IMR-90 (cell line): ENCODE results near the gene SHOX. TPM values are rescaled to one million over a fixed set of nuclear protein-coding genes. Genes with fewer than 3 reads are reported as not detected.

Source experiments
- ATAC-seq: fragments of 200-7000 bp; cut with Tn5 transposase; 2 replicates; pipeline ENCODE4 v1.9.1; 2020; ENCODE audit warnings: low read depth, mild to moderate bottlenecking, moderate library complexity
- BruUV-seq: library from RNA; stranded (reverse); fragments of 400-500 nt; replicated peaks from 2 replicates; lab custom pipeline; 2021; lab: Mats Ljungman, UMichigan
- CTCF ChIA-PET: fragments of 300-600 bp; formaldehyde crosslinking; extraction: SDS; loops from one replicate; lab custom pipeline; 2021; ENCODE audit warnings: antibody characterized with exemption; lab: Yijun Ruan, JAX
- POLR2A ChIA-PET: fragments of 300-600 bp; sonication (Branson Sonifier 250); formaldehyde crosslinking; loops from one replicate; lab custom pipeline; 2022; ENCODE audit warnings: antibody characterized with exemption; ENCODE audit not compliant: unreplicated experiment; lab: Charles Lee
- DNase-seq: peaks from one replicate; pipeline ENCODE4 v3.0.0; 2013
- H2AFZ ChIP-seq: replicated peaks from 2 replicates; pipeline ENCODE3; 2013; ENCODE audit warnings: low read length, mild to moderate bottlenecking; ENCODE audit not compliant: poor library complexity
- H2AK5ac ChIP-seq: 2 replicates; pipeline ENCODE4 v1.6.1; 2013; ENCODE audit warnings: low read depth, low read length, inconsistent platforms
- H2AK9ac ChIP-seq: replicated peaks from 2 replicates; pipeline ENCODE3; 2013; ENCODE audit warnings: mild to moderate bottlenecking, low read depth, low read length, moderate library complexity; ENCODE audit not compliant: poor library complexity
- H2BK120ac ChIP-seq: 2 replicates; pipeline ENCODE4 v1.6.1; 2013; ENCODE audit warnings: low read depth, low read length, inconsistent platforms
- H2BK15ac ChIP-seq: 3 replicates; pipeline ENCODE4 v1.6.1; 2013; ENCODE audit warnings: low read depth, low read length, inconsistent platforms
- H2BK20ac ChIP-seq: 2 replicates; pipeline ENCODE4 v1.6.1; 2013; ENCODE audit warnings: low read depth, mild to moderate bottlenecking, inconsistent platforms, low read length, moderate library complexity
- H2BK5ac ChIP-seq: 2 replicates; pipeline ENCODE4 v1.6.1; 2013; ENCODE audit warnings: mild to moderate bottlenecking, low read depth, low read length, inconsistent platforms; ENCODE audit not compliant: poor library complexity, severe bottlenecking
- H3K14ac ChIP-seq: replicated peaks from 2 replicates; pipeline ENCODE4 v1.6.1; 2013; ENCODE audit warnings: low read depth, low read length, inconsistent platforms
- H3K18ac ChIP-seq: 2 replicates; pipeline ENCODE4 v1.6.1; 2013; ENCODE audit warnings: low read depth, low read length, control low read depth
- H3K23ac ChIP-seq: 2 replicates; pipeline ENCODE4 v1.6.1; 2013; ENCODE audit warnings: low read depth, low read length, inconsistent platforms
- H3K27ac ChIP-seq: 2 replicates; pipeline ENCODE4 v1.5.1; 2013; ENCODE audit warnings: mild to moderate bottlenecking, control low read depth, low read length; ENCODE audit not compliant: insufficient read depth
- H3K27me3 ChIP-seq: 2 replicates; pipeline ENCODE4 v1.6.1; 2013; ENCODE audit warnings: low read length; ENCODE audit not compliant: control insufficient read depth, insufficient read depth
- H3K36me3 ChIP-seq: 2 replicates; pipeline ENCODE4 v1.6.1; 2013; ENCODE audit warnings: low read length, mixed read lengths; ENCODE audit not compliant: control insufficient read depth, insufficient read depth
- H3K4ac ChIP-seq: 2 replicates; pipeline ENCODE4 v1.6.1; 2013; ENCODE audit warnings: low read depth, low read length, inconsistent platforms
- H3K4me1 ChIP-seq: 2 replicates; pipeline ENCODE4 v1.6.1; 2013; ENCODE audit warnings: low read length, mixed read lengths; ENCODE audit not compliant: control insufficient read depth, insufficient read depth
- H3K4me2 ChIP-seq: 2 replicates; pipeline ENCODE4 v1.6.1; 2013; ENCODE audit warnings: low read depth, mild to moderate bottlenecking, control low read depth, low read length, moderate library complexity
- H3K4me3 ChIP-seq: 2 replicates; pipeline ENCODE4 v1.5.1; 2013; ENCODE audit warnings: low read depth, mild to moderate bottlenecking, control low read depth, low read length, moderate library complexity; ENCODE audit not compliant: insufficient read depth
- H3K56ac ChIP-seq: 2 replicates; pipeline ENCODE4 v1.6.1; 2013; ENCODE audit warnings: low read length, inconsistent platforms; ENCODE audit not compliant: insufficient read depth; ENCODE audit errors: extremely low read depth
- H3K79me1 ChIP-seq, 2 experiments: 2 replicates each; pipeline ENCODE4 v1.6.1; 2013; ENCODE audit warnings: low read length in 2 of 2, inconsistent platforms in 1 of 2, low read depth in 1 of 2
- H3K9ac ChIP-seq: 2 replicates; pipeline ENCODE4 v1.6.1; 2013; ENCODE audit warnings: low read depth, low read length, control low read depth
- H3K9me1 ChIP-seq: 2 replicates; pipeline ENCODE4 v1.6.1; 2013; ENCODE audit warnings: low read length, inconsistent platforms; ENCODE audit not compliant: insufficient read depth
- H3K9me3 ChIP-seq: 2 replicates; pipeline ENCODE4 v1.6.1; 2013; ENCODE audit warnings: low read length; ENCODE audit not compliant: control insufficient read depth, insufficient read depth
- H4K20me1 ChIP-seq: 2 replicates; pipeline ENCODE4 v1.6.1; 2013; ENCODE audit warnings: low read length, inconsistent platforms; ENCODE audit not compliant: insufficient read depth
- H4K5ac ChIP-seq: 2 replicates; pipeline ENCODE4 v1.6.1; 2013; ENCODE audit warnings: mild to moderate bottlenecking, low read depth, low read length, control low read depth
- H4K8ac ChIP-seq, 2 experiments: 2 replicates each; pipeline ENCODE4 v1.6.1; 2013; ENCODE audit warnings: low read depth in 2 of 2, low read length in 2 of 2, control low read depth in 1 of 2, inconsistent platforms in 1 of 2
- H4K91ac ChIP-seq: 2 replicates; pipeline ENCODE4 v1.6.1; 2013; ENCODE audit warnings: low read depth, low read length, inconsistent platforms; ENCODE audit not compliant: insufficient read depth
- CEBPB ChIP-seq: IDR thresholded peaks from 2 replicates; pipeline ENCODE4 v1.6.1; 2012; ENCODE audit warnings: low read depth, low read length, improper control_type of control experiment
- CHD1 ChIP-seq: IDR thresholded peaks from 2 replicates; pipeline ENCODE4 v1.6.1; 2012; ENCODE audit warnings: low read depth, low read length, improper control_type of control experiment
- CTCF ChIP-seq: conservative IDR thresholded peaks from 2 replicates; pipeline ENCODE4 v1.5.1; 2012; ENCODE audit warnings: mild to moderate bottlenecking, low read depth, low read length, improper control_type of control experiment
- ELK1 ChIP-seq: fragments of 150-350 bp; IDR thresholded peaks from 2 replicates; pipeline ENCODE4 v1.6.1; 2016; ENCODE audit warnings: low read depth, mild to moderate bottlenecking, low read length, moderate library complexity, borderline replicate concordance
- MAFK ChIP-seq: IDR thresholded peaks from 2 replicates; pipeline ENCODE4 v1.6.1; 2012; ENCODE audit warnings: low read depth, low read length, improper control_type of control experiment
- POLR2A ChIP-seq: IDR thresholded peaks from 2 replicates; pipeline ENCODE4 v1.6.1; 2012; ENCODE audit warnings: mild to moderate bottlenecking, low read depth, low read length
- RAD21 ChIP-seq: IDR thresholded peaks from 2 replicates; pipeline ENCODE4 v1.6.1; 2012; ENCODE audit warnings: low read length, improper control_type of control experiment
- RCOR1 ChIP-seq: IDR thresholded peaks from 2 replicates; pipeline ENCODE4 v1.6.1; 2012; ENCODE audit warnings: mild to moderate bottlenecking, low read length, improper control_type of control experiment; ENCODE audit not compliant: insufficient replicate concordance
- RFX5 ChIP-seq: IDR thresholded peaks from 2 replicates; pipeline ENCODE4 v1.8.0; 2012; ENCODE audit warnings: low read depth, mild to moderate bottlenecking, low read length, moderate library complexity
- SMC3 ChIP-seq: fragments of 150-350 bp; IDR thresholded peaks from 2 replicates; pipeline ENCODE4 v1.6.1; 2016; ENCODE audit warnings: low read depth, mild to moderate bottlenecking, antibody characterized with exemption, low read length, moderate library complexity
- USF2 ChIP-seq: fragments of 150-350 bp; IDR thresholded peaks from 2 replicates; pipeline ENCODE4 v1.6.1; 2017; ENCODE audit warnings: mild to moderate bottlenecking, antibody characterized with exemption, low read length, low read depth
- WGBS, 2 experiments: methylation state at CpG; one replicate each; pipeline versions ENCODE4 v1.1.5 to v1.1.7; 2013; ENCODE audit warnings: missing lambda C conversion rate in 2 of 2; ENCODE audit not compliant: insufficient read length in 1 of 2; ENCODE audit errors: extremely low coverage in 2 of 2; 5-methylcytosine and 5-hydroxymethylcytosine counted together
- dilution Hi-C: fragments of 300-500 bp; cut with HindIII; formaldehyde crosslinking; loops from one replicate; pipeline ENCODE4 v1.14.3; 2018; ENCODE audit warnings: low sequenced_read_pairs; ENCODE audit not compliant: unreplicated experiment
- in situ Hi-C: fragments of 300-500 bp; cut with MboI; formaldehyde crosslinking; loops from 3 replicates; pipeline ENCODE4 v1.14.3; 2019; ENCODE audit warnings: low sequenced_read_pairs, inconsistent platforms, mixed read lengths
- intact Hi-C: fragments of 100-400 bp; cut with micrococcal nuclease; formaldehyde crosslinking; loops from 2 replicates; pipeline ENCODE4 v1.10.0; 2022
- polyA plus RNA-seq, 3 experiments: library from polyadenylated mRNA; depleted of rRNA; stranded (reverse); fragments of >200 nt; gene quantifications; 2 replicates each; pipeline ENCODE4 v1.2.3, GENCODE V29; 2012; ENCODE audit warnings: low replicate concordance in 1 of 3
- total RNA-seq: library from RNA; depleted of rRNA; stranded (reverse); fragments of >200 nt; gene quantifications from 2 replicates; pipeline ENCODE4 v1.2.3, GENCODE V29; 2012

The SHOX gene
- total and polyA plus RNA-seq, 2 of the 4 experiments (the other 2 are of a cell fraction), result not detected

- no peaks in the 10 kb centered on the region for H3K4me1 ChIP-seq
- in situ Hi-C loops (no loop called here), intact Hi-C loops (no loop called here), dilution Hi-C loops (no loop called here)
- no TSS peak for BruUV-seq
- H3K14ac ChIP-seq, result no peak overlapping the region
- H3K9me3 ChIP-seq, result peaks cover 30% of the 10 kb centered on the region
- no peak overlapping the region for H3K9ac ChIP-seq
- H3K23ac ChIP-seq, result no peak overlapping the region
- H2AK5ac ChIP-seq, result no peak overlapping the region
- no peaks in the 10 kb centered on the region for H3K27me3 ChIP-seq
- ChIA-PET POLR2A (no interaction called here), CTCF (no interaction called here)
- no peak overlapping the region for H2AFZ ChIP-seq
- no peak overlapping the region for H3K4me2 ChIP-seq
- TF ChIP-seq ELK1 (no peak), RCOR1 (no peak), CHD1 (no peak), USF2 (no peak), POLR2A (no peak), RFX5 (no peak), CEBPB (no peak), SMC3 (no peak), MAFK (no peak), CTCF (no peak), RAD21 (no peak)
- H3K56ac ChIP-seq, result no peak overlapping the region
- H2AK9ac ChIP-seq, result no peak overlapping the region
- 88% methylated on average over 8 of the region's 14 CpGs; no CpG with 5 or more reads in 1 of the 2 experiments for WGBS, 2 experiments
- H4K5ac ChIP-seq, result no peak overlapping the region
- H3K4me3 ChIP-seq, result no peak overlapping the region
- H3K27ac ChIP-seq, result no peak overlapping the region
- H4K20me1 ChIP-seq, result no peaks in the 10 kb centered on the region
- no peak overlapping the region for H2BK15ac ChIP-seq
- no peak for DNase-seq
- H4K91ac ChIP-seq, result no peak overlapping the region
- H4K8ac ChIP-seq, result no peak overlapping the region
- no peaks in the 10 kb centered on the region for H3K79me1 ChIP-seq
- no peak overlapping the region for H2BK20ac ChIP-seq
- H2BK120ac ChIP-seq, result no peak overlapping the region
- no peaks in the 10 kb centered on the region for H3K36me3 ChIP-seq
- no peak overlapping the region for H3K18ac ChIP-seq
- no peak for ATAC-seq
- H3K9me1 ChIP-seq, result no peaks in the 10 kb centered on the region
- no peak overlapping the region for H2BK5ac ChIP-seq
- H3K4ac ChIP-seq, result no peak overlapping the region
Measured at GRCh38 chrX:680062-680461, 49.5 kb downstream of the SHOX start.
